KMS-11 (cell line): ENCODE results near the gene LEFTY1.

Experiments
- H2AFZ ChIP-seq: fragments of 200-600 bp; sonication (generic); 2 replicates; pipeline ENCODE4 v1.6.1; 2016; ENCODE audit warnings: antibody characterized with exemption, mixed run types, low read depth
- H3K27ac ChIP-seq: fragments of 200-600 bp; sonication (generic); 2 replicates; pipeline ENCODE4 v1.6.1; 2016; ENCODE audit warnings: mild to moderate bottlenecking, mixed run types
- H3K27me3 ChIP-seq: fragments of 200-600 bp; sonication (generic); 2 replicates; pipeline ENCODE4 v1.6.1; 2017; ENCODE audit warnings: mild to moderate bottlenecking, low read depth, mixed run types, moderate library complexity; ENCODE audit not compliant: insufficient read depth
- H3K36me3 ChIP-seq: fragments of 200-600 bp; sonication (generic); 2 replicates; pipeline ENCODE4 v1.6.1; 2017; ENCODE audit warnings: mild to moderate bottlenecking, mixed run types; ENCODE audit not compliant: insufficient read depth
- H3K4me1 ChIP-seq: fragments of 200-600 bp; sonication (generic); 2 replicates; pipeline ENCODE4 v1.6.1; 2016; ENCODE audit warnings: mild to moderate bottlenecking, low read depth, mixed run types; ENCODE audit not compliant: poor library complexity, severe bottlenecking
- H3K4me2 ChIP-seq: fragments of 200-600 bp; sonication (generic); 2 replicates; pipeline ENCODE4 v1.7.0; 2016; ENCODE audit warnings: mild to moderate bottlenecking, mixed run types
- H3K4me3 ChIP-seq: fragments of 200-600 bp; sonication (generic); IDR thresholded peaks from 2 replicates; pipeline ENCODE4 v1.6.1; 2017; ENCODE audit warnings: low read depth, low read length, mixed read lengths; ENCODE audit not compliant: insufficient read depth
- H3K79me2 ChIP-seq: fragments of 200-600 bp; sonication (generic); 2 replicates; pipeline ENCODE4 v1.6.1; 2016; ENCODE audit warnings: low read depth, mixed run types; ENCODE audit not compliant: insufficient read depth
- H3K9ac ChIP-seq: fragments of 200-600 bp; sonication (generic); 2 replicates; pipeline ENCODE4 v1.6.1; 2016; ENCODE audit warnings: mild to moderate bottlenecking, mixed run types
- H4K20me1 ChIP-seq: fragments of 200-600 bp; sonication (generic); 2 replicates; pipeline ENCODE4 v1.6.1; 2016; ENCODE audit warnings: mild to moderate bottlenecking, mixed run types; ENCODE audit not compliant: insufficient read depth
- TF ChIP-seq, protein P1 (sequence below): fragments of 200-600 bp; sonication (generic); conservative IDR thresholded peaks from 2 replicates; pipeline ENCODE4 v1.6.1; 2017; ENCODE audit warnings: low read depth, mild to moderate bottlenecking, antibody characterized with exemption, low read length, moderate library complexity, mixed read lengths

Gene LEFTY1

GRCh38 chr1:225866981-225867380 is 22.0 kb downstream of the LEFTY1 start:
- Histone ChIP-seq H3K27ac (no peak overlapping the region), H3K4me2 (no peak overlapping the region), H4K20me1 (no peaks in the 10 kb centered on the region), H3K9ac (no peak overlapping the region), H3K4me1 (no peaks in the 10 kb centered on the region), H3K27me3 (no peaks in the 10 kb centered on the region), H3K4me3 (no peak overlapping the region), H2AFZ (no peak overlapping the region), H3K79me2 (no peaks in the 10 kb centered on the region), H3K36me3 (peaks cover 7% of the 10 kb centered on the region; the same call in 1 of the 2 replicates)
- TF ChIP-seq, protein P1, sequence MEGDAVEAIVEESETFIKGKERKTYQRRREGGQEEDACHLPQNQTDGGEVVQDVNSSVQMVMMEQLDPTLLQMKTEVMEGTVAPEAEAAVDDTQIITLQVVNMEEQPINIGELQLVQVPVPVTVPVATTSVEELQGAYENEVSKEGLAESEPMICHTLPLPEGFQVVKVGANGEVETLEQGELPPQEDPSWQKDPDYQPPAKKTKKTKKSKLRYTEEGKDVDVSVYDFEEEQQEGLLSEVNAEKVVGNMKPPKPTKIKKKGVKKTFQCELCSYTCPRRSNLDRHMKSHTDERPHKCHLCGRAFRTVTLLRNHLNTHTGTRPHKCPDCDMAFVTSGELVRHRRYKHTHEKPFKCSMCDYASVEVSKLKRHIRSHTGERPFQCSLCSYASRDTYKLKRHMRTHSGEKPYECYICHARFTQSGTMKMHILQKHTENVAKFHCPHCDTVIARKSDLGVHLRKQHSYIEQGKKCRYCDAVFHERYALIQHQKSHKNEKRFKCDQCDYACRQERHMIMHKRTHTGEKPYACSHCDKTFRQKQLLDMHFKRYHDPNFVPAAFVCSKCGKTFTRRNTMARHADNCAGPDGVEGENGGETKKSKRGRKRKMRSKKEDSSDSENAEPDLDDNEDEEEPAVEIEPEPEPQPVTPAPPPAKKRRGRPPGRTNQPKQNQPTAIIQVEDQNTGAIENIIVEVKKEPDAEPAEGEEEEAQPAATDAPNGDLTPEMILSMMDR, result no peak

DNA sequence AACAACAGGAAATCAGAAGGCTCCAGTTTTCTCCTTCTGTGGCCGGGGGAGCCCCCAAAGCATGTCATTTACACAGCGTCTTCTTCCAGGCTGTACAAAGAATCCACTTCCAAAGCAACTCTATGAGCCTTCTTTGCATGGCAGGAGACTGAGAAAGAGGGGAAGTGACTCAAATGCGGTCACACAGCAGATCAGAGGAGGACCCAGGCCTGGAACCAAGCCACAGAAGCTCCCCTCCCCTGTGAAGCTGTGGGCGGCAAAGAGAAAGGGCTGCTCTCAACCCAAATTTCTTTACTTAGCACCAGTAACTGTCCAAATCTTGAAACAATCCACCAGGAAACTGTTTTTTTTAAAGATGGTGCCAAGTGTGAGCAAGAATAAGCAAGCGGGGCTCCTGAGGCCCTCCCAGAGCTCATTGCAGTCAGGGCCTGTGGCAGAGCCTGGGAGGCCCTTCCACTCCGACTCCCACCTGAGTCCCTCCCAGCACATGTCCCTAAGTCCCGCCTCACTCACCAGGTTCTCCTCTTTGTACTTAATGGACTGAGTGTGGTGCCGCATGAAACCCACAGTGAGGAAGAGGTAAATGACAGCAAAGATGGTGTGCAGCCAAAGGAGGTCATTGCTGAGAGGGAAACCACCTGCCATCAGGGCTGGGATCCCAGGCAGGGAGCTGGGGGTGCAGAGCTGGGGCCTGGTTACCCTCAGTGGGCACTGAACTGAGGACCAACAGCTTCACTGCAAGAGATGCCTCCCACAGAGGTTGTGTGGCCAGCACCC is 22.7 kb downstream of the LEFTY1 start:
- H3K4me3 ChIP-seq, result no peak overlapping the region
- H3K4me2 ChIP-seq, result no peak overlapping the region
- no peaks in the 10 kb centered on the region for H3K79me2 ChIP-seq
- no peaks in the 10 kb centered on the region for H4K20me1 ChIP-seq
- no peak overlapping the region for H2AFZ ChIP-seq
- peaks cover 8% of the 10 kb centered on the region; the same call in 1 of the 2 replicates for H3K36me3 ChIP-seq
- TF ChIP-seq, protein P1, result no peak
- no peak overlapping the region for H3K9ac ChIP-seq
- H3K27me3 ChIP-seq, result no peaks in the 10 kb centered on the region
- H3K4me1 ChIP-seq, result no peaks in the 10 kb centered on the region
- H3K27ac ChIP-seq, result no peak overlapping the region

DNA sequence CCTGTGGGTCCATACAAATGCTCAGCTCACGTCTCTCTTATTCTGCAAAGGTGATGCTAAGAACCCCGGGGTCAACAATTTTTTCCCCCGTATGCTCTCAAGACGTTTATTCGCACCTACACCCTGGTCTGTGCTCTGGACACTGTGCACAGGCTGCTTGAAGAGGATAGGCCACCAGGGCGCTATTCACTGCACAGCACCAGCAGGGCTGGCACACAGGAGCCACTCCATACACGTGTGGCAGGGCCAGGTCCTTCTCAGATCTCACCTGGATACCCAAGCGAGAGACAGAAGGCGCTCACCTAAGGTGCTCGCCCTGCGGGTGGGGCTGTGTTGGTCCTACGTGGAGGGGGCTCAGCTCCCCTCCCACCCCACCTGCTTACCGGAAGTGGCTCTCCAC is 23.4 kb downstream of the LEFTY1 start:
- H3K4me2 ChIP-seq, result no peak overlapping the region
- TF ChIP-seq, protein P1, result no peak
- no peak overlapping the region for H3K4me3 ChIP-seq

GRCh38 chr1:225863167-225863566 is 25.8 kb downstream of the LEFTY1 start:
- no peak overlapping the region for H3K27ac ChIP-seq
- H3K27me3 ChIP-seq, result no peaks in the 10 kb centered on the region
- peaks cover 5% of the 10 kb centered on the region for H3K4me1 ChIP-seq
- H2AFZ ChIP-seq, result no peak overlapping the region
- H3K4me3 ChIP-seq, result no peak overlapping the region
- no peak overlapping the region for H3K4me2 ChIP-seq
- no peaks in the 10 kb centered on the region for H3K79me2 ChIP-seq
- TF ChIP-seq, protein P1, result no peak
- no peak overlapping the region for H3K9ac ChIP-seq
- H4K20me1 ChIP-seq, result no peaks in the 10 kb centered on the region
- peaks cover 5% of the 10 kb centered on the region; the same call in 1 of the 2 replicates for H3K36me3 ChIP-seq

More for the DNA sequence above, 23.4 kb downstream of the LEFTY1 start:
- no peaks in the 10 kb centered on the region for H3K79me2 ChIP-seq
- no peak overlapping the region for H3K27ac ChIP-seq
- peaks cover 10% of the 10 kb centered on the region; the same call in 1 of the 2 replicates for H3K36me3 ChIP-seq
- no peak overlapping the region for H3K9ac ChIP-seq
- H4K20me1 ChIP-seq, result no peaks in the 10 kb centered on the region
- H2AFZ ChIP-seq, result no peak overlapping the region
- H3K4me1 ChIP-seq, result no peaks in the 10 kb centered on the region
- no peaks in the 10 kb centered on the region for H3K27me3 ChIP-seq
